Bronchial smooth muscle cell (primary cell): Measurements from ENCODE around the gene IER5. TPM values are rescaled to one million over a fixed set of nuclear protein-coding genes. Genes with fewer than 3 reads are reported as not detected.

ENCODE experiments used
- total RNA-seq: library from RNA; depleted of rRNA; stranded (reverse); fragments of >200 nt; gene quantifications from 2 replicates; pipeline ENCODE4 v1.2.1, GENCODE V29; 2014

Gene IER5
- total RNA-seq = 12.9 and 18.4 TPM in 2 replicates

DNA sequence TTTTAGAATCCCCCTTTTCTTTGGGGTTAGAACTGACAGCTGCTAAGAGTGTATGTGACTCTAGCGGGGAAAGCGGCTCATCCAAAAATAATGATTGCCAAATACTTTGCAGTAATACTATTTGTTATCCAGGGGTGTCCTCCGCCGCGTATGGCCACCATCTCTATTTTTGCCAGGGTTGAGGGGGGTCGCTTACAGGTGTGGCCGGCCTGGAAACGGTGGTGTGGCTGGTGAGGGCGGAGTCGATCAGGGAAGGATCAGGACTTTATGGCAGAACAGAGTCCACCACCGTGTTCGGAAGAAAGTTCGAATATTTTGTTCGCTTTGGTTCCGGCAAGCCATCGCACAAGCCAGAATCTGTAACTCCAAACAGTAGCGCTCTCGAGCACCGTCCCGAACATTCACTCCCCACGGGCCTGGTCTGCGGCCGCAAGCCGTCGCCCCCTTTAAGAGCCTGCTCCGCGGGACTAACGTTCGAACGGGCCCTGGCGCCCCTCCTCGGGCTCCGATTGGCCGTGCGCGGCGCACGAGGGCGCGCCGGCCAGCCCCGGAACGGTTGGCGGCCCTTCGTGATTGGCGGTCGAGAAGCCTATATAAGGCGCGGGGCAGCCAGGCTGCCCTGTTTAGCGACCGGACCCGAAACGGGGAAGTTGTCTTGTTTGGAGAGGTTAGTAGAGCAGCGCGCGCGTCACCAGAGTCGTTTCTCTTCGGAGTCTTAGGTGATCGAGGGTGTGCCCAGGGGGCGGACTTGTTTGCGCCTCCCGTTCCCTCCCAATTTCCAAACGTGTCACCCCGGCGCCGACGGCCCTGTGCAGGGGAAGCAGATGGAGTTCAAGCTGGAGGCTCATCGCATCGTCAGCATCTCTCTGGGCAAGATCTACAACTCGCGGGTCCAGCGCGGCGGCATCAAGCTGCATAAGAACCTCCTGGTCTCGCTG lies at the start of gene IER5:
TSS of gene IER5 (plus strand) at position 622 of the 938 bp plus-strand sequence. CDS start at position 825, 203 bp downstream.

Other genes starting within 250 kb of the IER5 start
- gene KIAA1614, start 175.8 kb upstream of the IER5 start, total RNA-seq = 7.9 and 12.0 TPM in 2 replicates
- gene STX6, start 65.8 kb upstream of the IER5 start, total RNA-seq = 21.8 and 22.8 TPM in 2 replicates
- 21.4 and 23.2 TPM in 2 replicates for gene MR1, start 54.7 kb upstream of the IER5 start, total RNA-seq